Endothelial cell of umbilical vein (primary cell): ENCODE results near the gene PIP5K1A. TPM values are rescaled to one million over a fixed set of nuclear protein-coding genes. Genes with fewer than 3 reads are reported as not detected.
"Not testable (repeated sequence)": the region's sequence is repeated elsewhere in the genome, so short reads cannot be mapped to it uniquely, and the experiment has no call there.

Source experiments
- BruUV-seq: library from RNA; stranded (reverse); fragments of 400-500 nt; replicated peaks from 2 replicates; lab custom pipeline; 2021; lab: Mats Ljungman, UMichigan
- CTCF ChIA-PET: fragments of 300-600, 350-600 bp; sonication (Branson Sonifier 250); formaldehyde crosslinking; loops from one replicate; lab custom pipeline; 2021; ENCODE audit warnings: antibody characterized with exemption, inconsistent platforms; lab: Charles Lee
- POLR2A ChIA-PET: fragments of 300-600, 350-600 bp; sonication (Branson Sonifier 250); formaldehyde crosslinking; loops from one replicate; lab custom pipeline; 2021; ENCODE audit warnings: antibody characterized with exemption, inconsistent platforms; lab: Charles Lee
- DNase-seq: peaks from one replicate; pipeline ENCODE4 v3.0.0-alpha.2; 2011; ENCODE audit warnings: low read depth, low spot score
- FAIRE-seq: peaks from 2 replicates; lab custom pipeline; 2011; peaks lifted over from hg19 to GRCh38; lab: Jason Lieb, UNC
- H2AFZ ChIP-seq: 2 replicates; pipeline ENCODE4 v1.6.0; 2012; ENCODE audit warnings: low read depth, low read length, control low read depth, inconsistent platforms
- H3K27ac ChIP-seq: 2 replicates; pipeline ENCODE4 v1.5.1; 2011; ENCODE audit warnings: low read depth, mild to moderate bottlenecking, control low read depth, low read length, moderate library complexity; ENCODE audit not compliant: insufficient read depth
- H3K27me3 ChIP-seq, 2 experiments: 2 replicates each; pipeline versions ENCODE4 v1.6.0 to v1.6.1; 2011; ENCODE audit warnings: low read length in 2 of 2, mixed read lengths in 1 of 2; ENCODE audit not compliant: control insufficient read depth in 2 of 2, insufficient read depth in 2 of 2
- H3K36me3 ChIP-seq, 2 experiments: 2 replicates in 1 of 2; 3 replicates in 1 of 2; pipeline ENCODE4 v1.5.1; 2011; ENCODE audit warnings: low read length in 2 of 2, mild to moderate bottlenecking in 1 of 2, moderate library complexity in 1 of 2; ENCODE audit not compliant: control insufficient read depth in 2 of 2, insufficient read depth in 2 of 2; ENCODE audit errors: extremely low read depth in 1 of 2
- H3K4me1 ChIP-seq: 3 replicates; pipeline ENCODE4 v1.5.1; 2011; ENCODE audit warnings: mild to moderate bottlenecking, low read length; ENCODE audit not compliant: control insufficient read depth, insufficient read depth; ENCODE audit errors: extremely low read depth
- H3K4me2 ChIP-seq: 2 replicates; pipeline ENCODE4 v1.6.1; 2011; ENCODE audit warnings: low read length, control low read depth, mixed read lengths; ENCODE audit not compliant: insufficient read depth
- H3K4me3 ChIP-seq, 3 experiments: fragments of 200-600 bp in 1 of 3; sonication (generic), shearing (Covaris generic) in 1 of 3; replicated peaks in 1 of 3; 2 replicates each; pipeline ENCODE4 v1.5.1; 2011 to 2016; ENCODE audit warnings: control low read depth in 3 of 3, low read length in 3 of 3, mild to moderate bottlenecking in 2 of 3, inconsistent platforms in 1 of 3, low read depth in 1 of 3, moderate library complexity in 1 of 3; ENCODE audit not compliant: insufficient read depth in 1 of 3
- H3K79me2 ChIP-seq: 2 replicates; pipeline ENCODE4 v1.6.0; 2012; ENCODE audit warnings: low read length, inconsistent platforms; ENCODE audit not compliant: control insufficient read depth, insufficient read depth
- H3K9ac ChIP-seq: replicated peaks from 2 replicates; pipeline ENCODE3; 2011; ENCODE audit warnings: low read length, control low read depth; ENCODE audit not compliant: insufficient read depth; ENCODE audit errors: extremely low read depth
- H3K9me1 ChIP-seq: replicated peaks from 3 replicates; pipeline ENCODE4 v1.6.0; 2011; ENCODE audit warnings: mild to moderate bottlenecking, low read length; ENCODE audit not compliant: control insufficient read depth, insufficient read depth; ENCODE audit errors: extremely low read depth
- H3K9me3 ChIP-seq: replicated peaks from 2 replicates; pipeline ENCODE4 v1.5.1; 2012; ENCODE audit warnings: low read length, inconsistent platforms; ENCODE audit not compliant: control insufficient read depth, insufficient read depth
- H4K20me1 ChIP-seq: replicated peaks from 2 replicates; pipeline ENCODE3; 2011; ENCODE audit warnings: mild to moderate bottlenecking, low read length; ENCODE audit not compliant: control insufficient read depth, insufficient read depth; ENCODE audit errors: extremely low read depth
- MAX ChIP-seq: IDR thresholded peaks from 2 replicates; pipeline ENCODE4 v1.6.1; 2011; ENCODE audit not compliant: insufficient read depth, insufficient read length
- POLR2A ChIP-seq: IDR thresholded peaks from 2 replicates; pipeline ENCODE4 v1.6.1; 2012; ENCODE audit warnings: low read depth, mild to moderate bottlenecking, control low read depth, low read length
- dilution Hi-C: fragments of 300-500 bp; cut with MboI; formaldehyde crosslinking; loops from one replicate; pipeline ENCODE4 v1.15.0; 2019; ENCODE audit warnings: low sequenced_read_pairs; ENCODE audit not compliant: extremely low pct_ligation_motif_present
- intact Hi-C: fragments of 100-400 bp; cut with micrococcal nuclease; formaldehyde crosslinking; loops from one replicate; pipeline ENCODE4 v1.10.0; 2022
- polyA plus RNA-seq, 4 experiments: library from polyadenylated mRNA; depleted of rRNA in 3 of 4; stranded (reverse) in 3 of 4; unstranded in 1 of 4; fragments of >200 nt; gene quantifications; 2 replicates each; pipeline versions ENCODE4 v1.2.1 to v1.2.3, GENCODE V29; 2011 to 2012; ENCODE audit warnings: missing spikeins in 1 of 4
- total RNA-seq: library from RNA; stranded (reverse); gene quantifications from 2 replicates; pipeline ENCODE4 v1.2.3, GENCODE V29; 2021

Gene PIP5K1A
- total and polyA plus RNA-seq, 2 donors (not counting 3 experiments of a cell fraction or from before 2014, with no cell fraction given): 72.1 to 79.3 TPM

GRCh38 chr1:151275341-151275740, 77.0 kb downstream of the PIP5K1A start:
- FAIRE-seq, CTCF ChIA-PET, POLR2A ChIA-PET: not testable (repeated sequence)

GRCh38 chr1:151277249-151277648, 78.9 kb downstream of the PIP5K1A start:
- TF ChIP-seq POLR2A: no peak
- TF ChIP-seq MAX: no peak
- Histone ChIP-seq H4K20me1 (no peaks in the 10 kb centered on the region), H2AFZ (no peak overlapping the region), H3K27ac (no peak overlapping the region), H3K9ac (no peak overlapping the region), H3K9me1 (no peaks in the 10 kb centered on the region), H3K4me2 (no peak overlapping the region), H3K4me1 (peaks cover 3% of the 10 kb centered on the region), H3K79me2 (no peaks in the 10 kb centered on the region), H3K4me3 (no peak overlapping the region), H3K27me3 (peaks cover 2 to 5% of the 10 kb centered on the region in 2 experiments), H3K9me3 (no peaks in the 10 kb centered on the region), H3K36me3 (no peaks in the 10 kb centered on the region)
- dilution Hi-C loops: no loop called here
- ChIA-PET POLR2A (no interaction called here), CTCF (interaction anchor here (1.2 to 2.0 kb wide), 3 partner anchors 24 to 64 kb away, joined by 3 to 9 read pairs (median 7); no protein-coding TSS in a partner anchor)
- FAIRE-seq (no peak), DNase-seq (no peak)
- no TSS peak for BruUV-seq
- intact Hi-C loops: no loop called here

More at GRCh38 chr1:151275341-151275740, 77.0 kb downstream of the PIP5K1A start:
- H3K27me3 ChIP-seq, DNase-seq, H3K79me2 ChIP-seq, H3K27ac ChIP-seq, H3K9me1 ChIP-seq, BruUV-seq, dilution Hi-C loops, H3K4me2 ChIP-seq, H3K4me3 ChIP-seq, H4K20me1 ChIP-seq, H3K9ac ChIP-seq, H3K4me1 ChIP-seq, H2AFZ ChIP-seq, H3K9me3 ChIP-seq, H3K36me3 ChIP-seq, intact Hi-C loops: not testable (repeated sequence)
